ENCODE measurements around the gene KRT15. TPM values are rescaled to one million over a fixed set of nuclear protein-coding genes. Genes with fewer than 3 reads are reported as not detected.
A peak's percentile ranks its signal among the peaks of the same experiment; 100 is the strongest.

KRT15 gene
- polyA plus RNA-seq (ENCODE audit: insufficient read length) = 3.2 TPM

DNA sequence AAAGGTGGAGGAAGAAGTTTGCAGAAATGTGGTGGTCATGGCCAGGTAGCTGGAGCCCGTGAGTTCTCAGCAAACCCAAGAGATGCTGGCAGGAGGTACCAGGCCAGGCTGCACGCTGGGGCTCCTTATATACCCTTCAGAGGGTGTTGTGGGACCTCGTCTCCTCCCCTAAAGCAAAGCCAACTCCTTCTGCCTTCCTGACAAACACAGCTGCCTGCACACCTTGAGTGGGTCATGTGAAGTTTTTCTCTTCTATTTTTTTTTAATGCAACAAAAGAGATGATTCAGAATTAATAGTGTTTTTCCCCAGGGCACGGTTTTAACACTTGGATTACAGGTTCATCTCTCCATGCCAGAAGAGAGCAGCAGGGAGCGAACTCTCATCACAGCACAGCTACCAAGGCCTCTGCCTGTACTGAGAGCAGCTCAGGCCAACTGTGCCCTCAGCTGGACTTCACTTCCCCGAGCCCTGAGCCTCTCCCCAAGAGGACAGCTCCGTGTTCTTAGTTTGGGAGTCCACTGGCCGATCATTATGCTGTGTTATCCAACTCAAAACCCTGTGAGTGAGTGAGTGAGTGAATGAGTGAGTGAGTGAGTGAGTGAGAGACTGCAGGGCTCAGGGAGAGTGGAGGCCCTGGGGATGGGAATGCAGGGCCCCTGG is at the start of gene KRT15:
Gene KRT15 (minus strand): TSS at position 102 of the 661 bp plus-strand sequence. CDS start 63 bp downstream, at position 39.
- DNase-seq = no peak

DNA sequence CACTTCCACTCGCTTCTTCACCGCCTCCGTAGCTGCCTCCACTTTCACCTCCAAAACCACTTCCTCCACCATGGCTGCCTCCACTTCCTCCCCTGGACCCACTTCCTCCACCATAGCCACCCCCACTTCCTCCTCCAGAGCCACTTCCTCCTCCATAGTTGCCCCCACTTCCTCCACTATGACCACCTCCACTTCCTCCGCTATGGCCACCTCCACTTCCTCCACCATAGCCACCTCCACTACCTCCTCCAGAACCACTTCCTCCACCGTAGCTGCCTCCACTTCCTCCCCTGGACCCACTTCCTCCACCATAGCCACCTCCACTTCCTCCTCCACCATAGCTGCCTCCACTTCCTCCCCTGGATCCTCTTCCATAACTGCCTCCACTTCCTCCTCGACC is 48.6 kb upstream of the KRT15 start:
- no peak for DNase-seq

DNA sequence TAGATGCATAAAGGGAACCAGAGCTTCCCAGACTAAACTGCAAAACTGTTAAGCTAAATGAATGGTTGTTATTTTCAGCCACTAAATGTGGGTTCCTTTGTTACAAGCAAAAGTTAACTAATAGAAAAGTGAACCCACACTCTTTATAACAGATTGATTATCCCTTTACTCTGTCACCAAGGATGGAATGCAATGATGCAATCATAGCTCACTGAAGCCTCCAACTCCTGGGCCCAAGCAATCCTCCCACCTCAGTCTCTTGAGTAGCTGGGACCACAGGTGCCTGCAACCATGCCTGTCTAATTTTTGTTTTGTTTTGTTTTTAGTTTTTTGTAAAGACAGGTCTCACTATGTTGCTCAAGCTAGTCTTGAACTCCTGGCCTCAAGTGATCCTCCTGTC is 46.6 kb upstream of the KRT15 start:
- no peak for DNase-seq

DNA sequence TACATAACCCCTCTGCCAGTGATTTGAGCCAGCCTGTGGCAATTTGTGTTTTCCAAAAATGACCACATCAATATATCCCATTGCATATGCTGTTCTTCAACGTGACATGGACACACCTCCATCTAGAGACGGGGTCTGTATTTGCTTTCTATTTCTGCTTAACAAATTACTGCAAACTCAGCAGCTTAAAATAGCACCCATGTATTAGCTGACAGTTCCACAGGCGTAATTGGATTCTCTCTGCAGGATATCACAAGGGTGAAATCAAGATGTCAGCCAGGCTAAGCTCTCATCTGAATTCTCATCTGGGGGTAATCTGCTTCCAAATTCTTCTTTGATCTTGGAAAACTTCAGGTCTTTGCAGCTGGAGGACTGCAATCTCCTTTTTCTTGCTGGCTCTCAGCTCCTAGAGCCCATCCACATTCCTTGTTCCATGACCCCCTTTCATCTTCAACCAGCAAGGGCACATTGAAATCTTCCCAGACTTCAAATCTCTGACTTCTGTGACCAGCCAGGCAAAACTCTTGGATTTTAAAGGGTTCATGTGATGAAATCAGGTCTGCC is 45.0 kb upstream of the KRT15 start:
- DNase-seq = no peak

DNA sequence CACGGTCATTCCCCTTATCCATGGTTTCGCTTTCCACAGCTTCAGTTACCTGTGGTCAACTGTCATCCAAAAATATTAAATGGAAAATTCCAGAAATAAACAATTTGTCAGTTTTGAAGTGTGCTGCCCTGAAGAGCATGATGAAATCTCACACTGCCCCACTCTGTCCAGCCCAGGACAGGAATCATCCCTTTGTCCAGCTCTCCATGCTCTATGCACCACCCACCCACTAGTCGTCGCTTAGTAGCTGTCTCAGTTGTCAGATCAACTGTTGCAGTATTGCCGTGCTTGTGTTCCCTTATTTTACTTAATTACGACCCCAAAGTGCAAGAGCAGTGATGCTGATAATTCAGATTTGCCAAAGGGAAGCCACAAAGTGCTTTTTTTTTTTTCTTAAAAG is 42.9 kb upstream of the KRT15 start:
- DNase-seq = no peak

DNA sequence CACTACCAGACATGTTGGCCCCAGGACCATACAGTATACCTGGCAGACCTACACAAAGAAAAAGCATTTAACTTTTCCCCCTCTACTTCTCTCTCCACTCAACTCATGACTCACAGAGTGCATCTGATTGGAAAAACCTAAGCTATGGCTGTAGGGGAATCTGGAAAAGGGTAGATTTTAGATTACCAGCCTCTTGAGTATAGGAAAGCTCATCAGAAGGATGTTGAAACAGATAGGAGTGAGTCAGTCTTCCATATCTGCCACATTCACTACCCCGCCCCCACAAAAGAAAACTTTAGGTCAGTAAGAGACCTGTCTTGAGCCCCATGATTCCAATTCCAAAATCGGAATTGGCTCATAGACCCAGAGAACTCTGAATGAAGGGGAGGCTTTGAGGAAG is 40.9 kb upstream of the KRT15 start:
- DNase-seq = no peak

DNA sequence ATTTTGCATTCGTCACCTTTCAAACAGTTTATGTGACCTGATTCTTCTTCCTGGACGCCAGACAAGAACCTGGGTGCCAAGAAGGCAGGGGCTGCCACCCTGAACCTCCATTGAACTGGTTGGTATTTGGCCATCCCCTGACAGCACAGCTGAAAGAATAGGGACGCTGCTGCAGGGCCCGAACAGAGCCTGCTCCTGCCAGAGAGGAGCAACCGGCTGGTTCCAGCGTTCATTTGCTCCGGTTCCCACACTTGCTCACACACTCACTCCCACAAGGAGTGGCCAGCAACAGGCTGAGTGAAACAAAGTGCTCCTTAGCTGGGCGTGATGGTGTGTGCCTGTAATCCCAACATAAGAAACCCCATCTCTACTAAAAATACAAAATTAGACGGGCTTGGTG is 38.2 kb upstream of the KRT15 start:
- no peak for DNase-seq

DNA sequence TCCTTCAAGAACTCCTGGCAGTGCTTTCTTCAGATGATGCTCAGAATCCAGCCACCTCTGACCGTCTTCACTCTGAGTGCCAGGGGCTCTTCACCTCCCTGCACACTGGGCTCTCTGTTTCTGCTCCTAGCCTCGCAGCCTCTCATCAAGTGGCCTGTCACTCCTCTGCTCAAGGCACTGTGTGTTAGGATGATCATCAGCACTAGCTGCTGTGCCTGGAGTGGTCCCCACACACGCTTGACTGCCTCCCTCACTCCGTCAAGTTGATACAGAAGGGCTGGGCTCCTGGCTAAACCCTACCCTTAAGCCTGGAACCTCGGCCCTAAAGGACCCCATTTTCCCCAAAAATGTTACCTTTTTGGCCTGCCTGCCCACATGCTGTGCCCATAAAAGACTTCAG is 37.6 kb upstream of the KRT15 start:
- DNase-seq = no peak

DNA sequence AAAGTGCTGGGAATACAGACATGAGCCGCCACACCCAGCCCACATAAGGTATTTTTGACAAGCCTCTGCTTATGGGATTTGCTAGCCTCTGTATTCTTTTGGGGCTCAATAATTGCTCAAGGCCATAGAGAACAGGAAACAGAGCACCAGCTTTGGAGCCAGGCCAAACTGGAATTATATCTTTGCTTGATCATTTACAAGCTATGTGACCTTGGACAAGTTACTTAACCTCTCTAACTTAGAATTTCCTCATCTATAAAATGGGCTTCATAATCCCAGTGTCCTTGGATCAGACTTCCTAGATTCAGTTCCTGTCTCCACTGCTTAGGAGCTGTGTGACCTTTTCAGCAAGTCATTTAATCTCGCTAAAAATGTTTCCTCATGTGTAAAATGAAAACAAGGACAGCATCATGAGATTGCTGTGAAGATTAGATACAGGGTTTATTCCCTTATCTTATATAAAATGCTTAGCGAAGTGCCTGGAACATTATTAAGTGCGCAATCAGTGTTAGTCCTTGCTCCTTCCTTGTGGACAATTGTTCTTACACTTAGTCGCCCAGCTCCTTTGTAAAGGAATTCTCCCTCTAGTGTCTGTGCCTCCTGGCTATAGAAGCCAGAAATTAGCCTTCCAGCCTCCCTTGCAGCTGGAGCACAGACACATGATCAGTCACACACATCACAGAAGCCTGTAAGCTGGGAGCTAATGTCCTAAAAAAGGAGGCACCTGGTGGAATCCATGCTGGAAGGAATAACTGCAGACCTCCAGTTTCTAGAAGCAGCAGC is 36.6 kb upstream of the KRT15 start:
- no peak for DNase-seq

DNA sequence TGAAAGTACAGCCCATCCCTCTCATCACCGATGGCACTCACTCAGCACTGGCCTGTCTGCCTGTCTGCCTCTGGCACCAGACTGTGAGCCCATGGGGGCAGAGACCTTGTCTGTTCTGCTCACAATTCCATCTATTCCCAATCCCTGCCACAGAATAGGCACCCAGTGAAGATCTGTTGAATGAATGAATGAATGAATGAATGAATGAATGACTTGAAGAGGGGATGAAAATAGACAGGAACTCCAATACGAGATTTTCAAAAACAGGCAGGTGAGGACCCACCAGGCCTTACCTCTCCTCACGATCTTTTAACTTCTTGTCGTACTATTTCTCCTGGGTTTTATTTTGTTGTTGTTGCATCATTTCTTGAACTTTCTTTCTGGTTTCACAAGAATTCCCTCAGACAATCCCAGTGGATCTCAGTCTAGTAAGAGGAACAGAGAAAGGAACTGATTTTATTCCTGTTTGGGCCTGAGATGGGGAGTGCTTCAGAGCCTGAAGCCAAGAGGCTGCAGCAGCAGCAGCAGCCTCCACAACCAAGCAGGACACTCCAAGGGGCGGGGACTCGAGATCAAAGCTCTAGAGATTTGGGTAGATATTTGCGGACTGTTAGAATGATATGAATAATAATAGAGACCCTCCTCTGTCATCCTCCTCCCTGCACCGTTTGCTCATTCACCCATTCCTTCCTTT is 35.4 kb upstream of the KRT15 start:
- DNase-seq = no peak

DNA sequence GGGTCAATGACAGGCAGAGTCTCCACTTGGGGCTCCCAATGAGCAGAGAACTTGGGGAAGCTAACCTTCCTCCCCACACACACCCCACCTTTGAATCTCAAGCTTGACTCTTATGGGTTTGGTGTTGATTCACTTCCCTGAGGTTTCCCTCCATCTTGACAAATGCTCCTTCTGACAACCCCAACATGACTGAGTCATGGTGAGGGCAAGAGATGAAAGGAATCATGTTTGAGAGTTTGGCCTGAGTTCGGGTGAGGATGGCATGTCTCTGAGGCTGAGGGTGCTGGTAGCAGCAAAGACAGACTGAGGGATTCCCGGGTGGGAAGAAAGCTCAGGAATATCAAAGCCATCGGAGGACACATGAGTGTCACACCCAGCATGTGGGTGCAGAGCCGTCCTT is 34.5 kb upstream of the KRT15 start:
- no peak for DNase-seq

DNA sequence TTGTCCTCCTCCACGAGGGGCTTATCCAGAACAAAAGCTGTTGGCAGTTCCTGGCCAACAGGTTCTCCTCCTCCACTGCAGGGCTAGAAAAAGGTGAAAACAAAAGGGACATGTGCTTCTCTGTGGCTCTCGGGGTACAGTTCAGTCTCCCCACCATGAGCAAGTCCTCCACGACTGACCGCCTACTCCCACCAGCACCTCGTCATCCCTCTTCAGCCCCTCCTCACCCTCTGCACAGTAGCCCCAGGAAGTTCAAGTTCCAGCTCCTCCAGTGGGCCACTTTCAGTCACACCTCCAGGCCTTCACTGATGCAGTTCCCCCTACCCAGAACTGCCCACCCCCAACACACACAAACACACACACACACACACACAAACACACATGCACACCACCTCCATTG is 33.8 kb upstream of the KRT15 start:
- DNase-seq = no peak

DNA sequence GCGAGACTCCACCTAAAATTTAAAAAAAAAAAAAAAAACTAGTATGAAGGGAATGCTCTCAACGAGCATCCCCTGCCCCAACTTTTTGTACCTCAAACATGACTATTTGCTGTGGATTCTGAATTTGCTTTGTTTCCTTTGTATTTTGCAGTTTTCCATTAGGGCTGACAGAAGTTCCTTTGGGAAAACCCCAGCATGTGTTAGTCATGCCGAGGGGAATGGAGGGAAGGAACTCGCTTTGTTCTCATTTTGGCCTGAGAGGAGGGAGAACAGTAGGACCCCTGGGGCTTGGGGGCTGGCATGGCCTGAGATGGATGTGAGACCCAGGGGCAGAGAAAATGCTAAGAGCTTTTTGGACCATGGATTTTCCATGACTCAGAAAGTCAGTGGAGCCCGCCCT is 32.7 kb upstream of the KRT15 start:
- no peak for DNase-seq

DNA sequence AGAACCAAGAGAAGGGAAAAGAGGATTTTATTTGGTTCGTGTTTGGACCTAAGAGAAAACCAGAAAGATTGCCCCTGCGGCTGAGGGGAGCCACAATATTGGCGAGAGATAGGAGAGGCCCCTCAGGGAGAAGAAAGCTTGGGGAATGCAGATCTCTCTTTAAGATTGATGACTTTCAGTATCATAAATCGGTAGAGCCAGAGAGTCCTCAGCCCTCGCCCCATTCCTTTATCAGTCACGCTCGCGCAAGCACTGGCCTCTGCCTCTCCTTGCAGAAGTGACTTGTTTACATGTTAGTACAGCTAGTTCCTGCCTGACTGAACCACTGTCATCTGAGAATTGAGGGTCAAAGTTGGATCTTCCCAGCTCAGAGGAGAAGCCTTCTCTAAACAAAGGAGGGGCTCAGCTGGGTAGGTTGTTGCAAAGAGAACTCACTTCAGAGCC is 30.9 kb upstream of the KRT15 start:
- DNase-seq = no peak

DNA sequence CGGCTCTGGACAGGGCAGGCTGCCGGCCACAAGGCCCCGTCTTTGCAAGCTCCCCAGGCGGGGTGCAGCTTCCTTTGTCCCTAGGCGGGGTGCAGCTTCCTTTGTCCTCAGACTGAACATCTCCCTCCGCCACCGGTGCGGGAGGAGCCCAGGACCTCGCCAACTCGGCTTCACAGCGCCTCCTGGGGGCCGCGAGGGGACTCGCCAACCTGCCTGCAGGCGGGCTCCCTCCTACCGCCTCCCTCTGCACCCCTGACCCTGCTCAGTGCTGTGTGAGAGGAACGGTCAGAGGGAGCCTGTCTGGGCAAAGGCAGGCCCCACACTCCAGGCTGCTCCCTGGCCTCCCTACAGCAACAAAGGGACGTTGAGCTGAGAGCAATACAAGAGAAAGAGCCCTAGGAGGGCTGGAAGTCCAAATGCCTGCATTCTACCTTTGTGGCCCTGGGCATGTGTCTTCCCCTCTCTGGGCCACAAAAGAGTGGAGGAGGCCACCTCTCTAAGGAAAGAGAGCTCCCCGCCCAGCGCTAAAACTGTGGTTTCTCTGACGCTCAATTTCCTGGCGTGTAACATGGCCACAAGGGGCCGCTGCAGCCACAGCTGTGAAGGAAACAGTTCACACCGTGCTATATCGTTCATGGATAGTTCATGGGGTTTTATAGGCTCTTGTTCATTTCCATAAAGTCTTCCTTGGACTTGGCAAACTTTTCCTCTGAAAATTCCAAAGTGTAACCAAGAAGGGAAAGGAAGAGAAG is 30.3 kb upstream of the KRT15 start:
- peak; percentile 78 for DNase-seq

DNA sequence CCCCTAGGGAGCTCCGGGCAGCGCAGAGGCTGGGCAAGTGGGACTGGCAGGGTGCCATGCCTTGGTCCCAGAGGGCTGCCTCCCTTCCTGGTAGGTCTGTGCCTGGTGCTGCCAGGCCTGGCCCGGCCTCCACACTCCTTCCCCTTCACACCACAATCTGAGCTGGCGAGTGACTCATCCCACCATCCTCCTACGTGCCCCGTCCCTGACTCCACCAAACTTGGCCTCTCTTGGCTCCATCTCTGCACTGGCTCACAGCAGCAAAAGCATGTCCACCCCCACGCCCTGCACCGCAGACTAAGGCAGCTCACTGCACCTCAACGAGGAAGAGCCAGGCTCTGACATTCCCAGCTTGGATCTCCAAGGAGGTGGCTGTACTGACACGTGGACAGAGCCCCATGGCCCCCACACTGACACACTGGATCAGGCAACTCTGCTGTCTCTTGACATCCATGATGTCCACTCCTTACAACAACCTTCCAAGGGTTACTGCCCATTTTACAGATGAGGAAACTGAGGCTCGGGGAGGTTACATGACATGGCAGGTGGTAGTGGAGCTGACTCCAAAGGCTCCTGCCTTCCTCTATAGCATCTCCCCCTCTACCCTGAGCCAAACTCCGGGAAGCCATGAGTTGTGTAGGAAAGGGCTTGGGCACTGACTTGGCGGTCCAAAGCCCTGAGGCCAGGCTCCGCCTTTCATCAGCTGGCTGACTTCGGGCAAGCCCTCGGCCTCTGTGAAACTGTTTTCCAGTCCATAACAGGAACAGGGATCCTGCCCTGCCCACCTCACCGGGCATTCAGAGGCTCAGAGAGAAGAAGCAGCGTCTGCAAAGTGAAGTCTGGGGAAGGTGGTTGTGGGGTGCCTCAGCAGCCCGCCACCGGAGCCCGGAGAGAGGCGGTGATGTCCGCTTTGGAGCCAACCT is 29.5 kb upstream of the KRT15 start:
- no peak for DNase-seq

DNA sequence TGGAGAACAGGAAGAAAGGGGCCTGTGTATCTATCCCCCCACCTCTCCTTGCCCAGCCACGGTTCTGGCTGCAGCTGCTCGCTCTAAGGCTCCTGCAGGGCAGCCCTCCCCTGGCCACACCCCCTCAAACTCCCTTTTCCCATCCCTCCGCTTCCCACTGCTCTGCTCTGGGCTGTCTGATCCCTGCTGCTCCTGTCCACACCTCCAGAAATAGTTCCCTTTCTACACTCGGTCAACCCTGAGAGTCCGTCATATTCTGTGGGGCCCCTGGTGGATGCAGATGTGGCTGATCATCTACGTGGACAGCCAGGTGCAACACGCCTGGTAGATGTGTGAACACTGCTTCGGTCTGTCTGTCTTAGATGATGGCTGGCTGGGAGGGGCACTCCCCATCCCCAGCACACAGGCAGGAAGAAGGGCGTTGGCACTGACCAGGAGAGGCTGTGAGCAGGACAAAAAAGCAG is 28.7 kb upstream of the KRT15 start:
- no peak for DNase-seq

DNA sequence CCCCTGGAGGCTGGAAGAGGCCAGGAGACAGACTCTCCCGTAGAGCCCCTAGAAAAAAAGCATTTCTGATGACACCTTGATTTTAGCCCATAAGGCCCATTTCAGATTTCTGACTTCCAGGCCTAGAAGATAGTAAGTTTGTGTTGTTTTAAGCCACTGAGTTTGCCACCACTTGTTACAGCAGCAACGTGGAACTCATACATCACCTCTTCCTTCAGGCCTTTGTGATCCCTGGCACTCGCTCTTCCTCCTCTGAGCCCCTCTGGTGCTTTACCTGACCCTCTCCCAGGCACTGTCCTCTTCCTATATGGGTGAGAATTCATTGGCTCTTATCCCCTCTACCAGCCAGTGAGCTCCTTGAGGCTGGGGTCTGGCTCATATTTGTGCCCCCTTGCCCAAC is 28.1 kb upstream of the KRT15 start:
- no peak for DNase-seq

DNA sequence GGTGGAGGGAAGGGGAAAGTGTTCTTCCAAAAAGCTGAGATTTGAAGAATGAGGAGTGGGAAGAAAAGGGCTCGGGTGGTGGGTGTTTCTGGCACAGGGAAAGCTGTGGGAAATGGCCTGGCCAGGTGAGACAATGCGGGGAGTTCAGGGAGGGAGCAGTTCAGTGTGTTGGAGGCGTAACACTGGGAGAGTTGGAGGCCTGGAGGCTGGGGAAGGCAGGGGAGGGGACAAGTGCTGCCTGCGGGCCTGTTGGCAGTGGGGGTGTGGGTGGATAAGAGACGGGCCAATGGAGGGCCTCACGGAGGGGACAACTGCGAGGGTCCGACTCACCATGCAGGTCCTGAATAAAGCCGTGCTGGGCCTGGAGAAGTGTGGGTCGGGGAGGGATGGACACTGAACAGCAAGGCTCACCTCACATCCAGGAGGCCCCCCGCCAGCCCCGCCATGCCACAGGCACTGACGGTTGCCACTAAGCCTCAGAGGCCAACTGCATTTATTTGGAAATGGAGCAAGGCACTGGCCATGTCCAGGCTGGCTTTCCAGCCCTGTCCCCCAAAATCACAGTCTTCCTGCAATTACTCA is 27.2 kb upstream of the KRT15 start:
- no peak for DNase-seq

DNA sequence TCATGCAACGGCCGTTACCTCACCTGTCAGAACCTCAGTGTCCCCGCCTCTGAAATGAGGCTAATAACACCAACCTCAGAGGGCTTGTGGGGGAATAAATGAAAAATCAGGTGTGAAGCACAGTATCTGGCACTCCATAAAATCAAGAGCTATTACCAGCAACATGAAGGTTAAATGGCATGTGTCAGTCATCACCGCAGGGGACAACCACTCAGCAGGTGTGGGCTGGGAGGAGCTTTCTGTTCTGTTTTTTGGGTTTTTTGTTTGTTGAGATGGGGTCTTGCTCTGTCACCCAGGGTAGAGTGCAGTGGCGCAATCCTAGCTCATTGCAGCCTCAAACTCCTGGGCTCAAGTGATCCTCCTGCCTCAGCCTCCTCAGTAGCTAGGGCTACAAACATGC is 26.2 kb upstream of the KRT15 start:
- DNase-seq = no peak

DNA sequence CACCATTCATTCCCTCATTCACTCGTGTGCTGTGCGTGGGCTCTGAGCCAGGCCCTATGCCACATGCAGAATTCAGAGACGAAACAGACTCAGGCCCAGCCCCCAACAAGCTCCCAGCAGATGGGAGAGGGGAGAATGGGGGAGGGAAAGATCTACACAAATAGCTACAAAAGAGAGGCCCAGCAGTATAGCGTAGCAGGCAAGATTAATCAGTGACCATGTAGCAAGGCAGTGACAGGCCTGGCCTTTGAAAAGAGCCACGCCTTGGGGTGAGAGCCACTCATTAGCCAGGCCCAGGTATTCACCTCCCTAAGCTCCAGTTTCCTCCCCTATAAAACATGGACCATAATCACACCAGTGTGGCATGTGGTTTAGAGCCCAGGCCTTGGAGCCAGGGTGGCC is 25.8 kb upstream of the KRT15 start:
- no peak for DNase-seq
